ENCODE data around the gene CD48.

The CD48 gene

DNA sequence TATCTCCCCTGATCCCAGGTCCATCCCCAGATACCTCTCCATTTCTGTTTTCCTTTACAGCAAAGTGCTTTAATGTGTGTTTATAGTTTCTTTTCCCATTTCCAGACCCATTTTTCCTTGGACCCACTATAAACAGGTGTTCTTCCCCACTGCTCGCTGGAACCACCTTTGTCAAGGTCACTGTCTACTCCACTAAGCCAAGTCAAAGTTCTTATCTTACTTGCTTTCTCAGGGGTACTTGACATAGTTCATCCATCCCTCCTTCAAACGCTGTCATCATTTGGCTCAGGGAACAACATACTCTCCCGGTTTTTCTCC is 73.1 kb downstream of the CD48 start:
- in situ Hi-C loops (cut with HindIII; ENCODE audit: low sequenced_read_pairs), result no loop called here

DNA sequence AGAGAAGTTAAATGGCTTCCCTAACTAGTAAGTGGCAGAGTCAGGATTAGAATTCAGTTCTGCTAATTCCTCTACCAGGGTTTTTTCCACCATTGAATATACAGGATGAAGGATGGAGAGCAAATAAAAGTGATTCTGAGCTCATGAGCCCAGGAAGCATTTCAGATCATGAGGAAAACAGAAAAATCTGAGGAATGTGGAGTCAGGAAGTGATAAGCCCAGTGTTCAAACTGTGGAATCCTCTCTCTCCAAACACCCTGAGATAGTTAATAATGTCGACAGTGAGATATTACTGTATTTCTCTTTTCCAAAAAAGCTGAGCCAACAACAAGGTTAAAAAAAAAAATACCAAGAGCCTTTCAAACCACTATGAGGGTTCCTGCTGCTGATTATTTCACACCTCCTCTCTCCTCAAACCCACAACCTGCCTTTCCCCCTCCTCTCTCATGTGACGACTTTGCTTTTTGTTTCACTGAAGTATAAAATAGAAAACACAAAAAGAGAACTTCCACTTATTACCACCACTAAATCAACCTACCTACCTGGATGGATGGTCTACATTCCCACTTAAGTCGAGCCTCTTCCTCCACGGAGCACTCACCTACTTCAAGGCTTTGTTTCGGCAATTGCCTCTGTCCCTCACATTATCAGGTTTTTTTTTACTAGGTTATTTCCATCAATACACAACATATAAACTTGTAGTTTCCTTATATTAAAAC is 73.6 kb downstream of the CD48 start:
- in situ Hi-C loops (cut with HindIII; ENCODE audit: low sequenced_read_pairs), result no loop called here

GRCh38 chr1:160637065-160637464 is 74.6 kb downstream of the CD48 start:
- in situ Hi-C loops (cut with HindIII; ENCODE audit: low sequenced_read_pairs), result no loop called here

- in situ Hi-C loops (cut with HindIII; ENCODE audit: low sequenced_read_pairs), result no loop called here
Observed at GRCh38 chr1:160636547-160636946, 75.1 kb downstream of the CD48 start.

- in situ Hi-C loops (cut with HindIII; ENCODE audit: low sequenced_read_pairs), result no loop called here
Observed at GRCh38 chr1:160636076-160636475, 75.5 kb downstream of the CD48 start.

DNA sequence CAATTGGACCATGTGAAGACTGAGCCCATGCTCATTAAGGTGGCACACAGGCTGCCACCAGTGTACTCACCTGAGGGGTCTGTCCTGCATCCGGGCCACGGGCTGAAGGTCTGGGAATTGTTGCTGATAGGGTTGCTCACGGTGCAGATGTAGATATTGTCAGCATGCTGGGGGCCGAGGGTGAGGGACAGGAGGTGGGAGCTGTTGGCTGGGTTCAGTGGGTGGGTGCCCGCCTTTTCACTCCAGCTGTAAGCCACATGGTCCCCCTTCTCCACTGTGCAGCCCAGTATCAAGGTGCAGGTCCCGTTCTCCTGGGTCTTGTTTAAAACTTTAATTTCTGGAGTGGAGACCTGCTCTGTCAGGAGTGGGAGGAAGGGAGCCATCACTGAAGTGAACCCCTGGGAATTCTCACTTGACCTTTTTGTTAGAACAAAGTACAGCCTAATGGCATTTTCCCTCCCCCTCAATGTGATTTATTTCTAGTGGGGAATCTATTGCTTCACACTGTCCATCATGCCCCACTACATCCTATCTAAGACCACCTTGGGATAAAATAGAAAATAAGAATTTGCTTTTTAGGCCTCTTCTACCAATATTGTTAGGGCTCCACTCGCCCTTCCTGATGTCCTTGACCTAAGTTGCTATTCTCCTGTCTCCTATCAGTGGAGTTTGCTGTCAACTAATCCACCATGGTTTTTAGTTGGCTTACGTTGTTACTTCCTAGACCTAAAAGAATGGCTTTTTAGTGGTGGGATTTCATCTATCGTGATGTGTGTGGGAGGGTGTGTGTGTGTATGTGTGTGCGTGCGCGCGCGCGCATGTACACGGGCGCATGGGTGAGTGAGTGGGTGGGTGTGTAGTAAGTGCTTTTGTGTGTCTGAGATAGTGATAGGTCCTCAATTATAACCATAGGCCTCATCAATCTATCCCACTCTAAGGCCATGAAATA is 76.8 kb downstream of the CD48 start:
- in situ Hi-C loops (cut with HindIII; ENCODE audit: low sequenced_read_pairs), result no loop called here

- in situ Hi-C loops (cut with HindIII; ENCODE audit: low sequenced_read_pairs), result no loop called here
Observed at GRCh38 chr1:160633330-160633903, 78.2 kb downstream of the CD48 start.

- in situ Hi-C loops (cut with HindIII; ENCODE audit: low sequenced_read_pairs), result no loop called here
Observed at GRCh38 chr1:160631983-160632625, 79.5 kb downstream of the CD48 start.

- in situ Hi-C loops (cut with HindIII; ENCODE audit: low sequenced_read_pairs), result no loop called here
Observed at GRCh38 chr1:160630523-160631451, 80.8 kb downstream of the CD48 start.

- in situ Hi-C loops (cut with HindIII; ENCODE audit: low sequenced_read_pairs), result no loop called here
Observed at GRCh38 chr1:160629286-160630210, 82.1 kb downstream of the CD48 start.

DNA sequence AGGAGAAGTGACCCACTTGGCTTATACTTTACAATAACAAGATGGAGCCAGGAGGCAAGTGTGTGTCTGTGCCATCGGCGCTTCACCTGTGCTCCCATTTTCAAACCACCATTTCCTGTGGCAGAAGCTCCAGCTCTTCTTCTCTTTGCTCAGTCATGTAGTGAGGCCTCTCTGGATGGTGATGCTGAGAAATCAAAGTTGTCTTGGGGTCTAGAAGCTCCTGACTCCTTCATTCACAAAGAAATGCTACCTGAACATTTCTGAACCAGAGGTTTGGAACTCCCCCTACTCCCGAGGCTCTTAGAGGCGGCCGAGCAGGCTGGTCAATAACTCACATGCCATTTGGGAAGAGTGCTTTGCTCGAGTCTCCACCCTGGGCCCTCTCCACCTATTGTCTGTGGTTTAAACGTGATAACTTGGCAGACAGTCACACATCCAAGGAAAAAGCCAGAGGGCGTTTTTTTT is 82.8 kb downstream of the CD48 start:
- in situ Hi-C loops (cut with HindIII; ENCODE audit: low sequenced_read_pairs), result no loop called here
